ENCODE measurements around the gene IL34.
"Not testable (repeated sequence)": the region's sequence is repeated elsewhere in the genome, so short reads cannot be mapped to it uniquely, and the experiment has no call there.

IL34 gene

GRCh38 chr16:70658921-70659320 is 12.6 kb downstream of the IL34 start:
- no peak for DNase-seq (ENCODE audit: low spot score)

GRCh38 chr16:70659546-70659945 is 13.2 kb downstream of the IL34 start:
- no peak for DNase-seq (ENCODE audit: low spot score)

- no peak for DNase-seq (ENCODE audit: low spot score)
These were observed 13.8 kb downstream of the IL34 start for GRCh38 chr16:70659953-70660671.

- DNase-seq (ENCODE audit: low spot score): no peak
These were observed 14.5 kb downstream of the IL34 start for GRCh38 chr16:70660672-70661350.

GRCh38 chr16:70661534-70661917 is 15.2 kb downstream of the IL34 start:
- DNase-seq (ENCODE audit: low spot score): no peak

GRCh38 chr16:70661918-70662641 is 15.7 kb downstream of the IL34 start:
- peak; percentile 59 for DNase-seq (ENCODE audit: low spot score)

- no peak for DNase-seq (ENCODE audit: low spot score)
These were observed 16.7 kb downstream of the IL34 start for GRCh38 chr16:70662991-70663523.

- no peak for DNase-seq (ENCODE audit: low spot score)
These were observed 17.4 kb downstream of the IL34 start for GRCh38 chr16:70663524-70664324.

GRCh38 chr16:70664325-70665112 is 18.2 kb downstream of the IL34 start:
- no peak for DNase-seq (ENCODE audit: low spot score)

GRCh38 chr16:70665113-70665694 is 18.8 kb downstream of the IL34 start:
- DNase-seq (ENCODE audit: low spot score): no peak

- no peak for DNase-seq (ENCODE audit: low spot score)
These were observed 19.7 kb downstream of the IL34 start for GRCh38 chr16:70665806-70666735.

- DNase-seq (ENCODE audit: low spot score): no peak
These were observed 23.8 kb downstream of the IL34 start for GRCh38 chr16:70670175-70670574.

GRCh38 chr16:70670938-70671337 is 24.6 kb downstream of the IL34 start:
- not testable (repeated sequence) for DNase-seq (ENCODE audit: low spot score)

GRCh38 chr16:70674221-70675014 is 28.1 kb downstream of the IL34 start:
- no peak for DNase-seq (ENCODE audit: low spot score)

GRCh38 chr16:70675851-70676513 is 29.6 kb downstream of the IL34 start:
- DNase-seq (ENCODE audit: low spot score): no peak

GRCh38 chr16:70676675-70677498 is 30.5 kb downstream of the IL34 start:
- no peak for DNase-seq (ENCODE audit: low spot score)

- DNase-seq (ENCODE audit: low spot score): no peak
These were observed 31.3 kb downstream of the IL34 start for GRCh38 chr16:70677499-70678120.

Measured in cerebellar cortex (tissue), 1 donor.